Calu3 (cell line): ENCODE results near the gene PCOLCE2. TPM values are rescaled to one million over a fixed set of nuclear protein-coding genes. Genes with fewer than 3 reads are reported as not detected.

Experiments
- BruUV-seq: library from RNA; stranded (reverse); fragments of 400-500 nt; replicated peaks from 2 replicates; lab custom pipeline; 2021; lab: Mats Ljungman, UMichigan
- CTCF ChIA-PET: fragments of 300-600 bp; sonication (Branson Sonifier 250); formaldehyde crosslinking; loops from one replicate; lab custom pipeline; 2022; ENCODE audit warnings: antibody characterized with exemption; lab: Charles Lee
- DNase-seq: peaks from one replicate; pipeline ENCODE4 v3.0.0; 2022
- H3K27ac Mint-ChIP-seq: one replicate; pipeline ENCODE4 v1.8.0; 2022; ENCODE audit warnings: mixed read lengths; ENCODE audit not compliant: unreplicated experiment
- H3K27me3 Mint-ChIP-seq: one replicate; pipeline ENCODE4 v1.8.0; 2022; ENCODE audit warnings: mixed read lengths; ENCODE audit not compliant: unreplicated experiment
- H3K36me3 Mint-ChIP-seq: one replicate; pipeline ENCODE4 v1.8.0; 2022; ENCODE audit warnings: mild to moderate bottlenecking, moderate library complexity, mixed read lengths; ENCODE audit not compliant: insufficient read depth, unreplicated experiment
- H3K4me1 Mint-ChIP-seq: one replicate; pipeline ENCODE4 v1.8.0; 2022; ENCODE audit warnings: mild to moderate bottlenecking, low read depth, mixed read lengths; ENCODE audit not compliant: unreplicated experiment
- H3K4me3 Mint-ChIP-seq: one replicate; pipeline ENCODE4 v1.8.0; 2022; ENCODE audit warnings: mild to moderate bottlenecking, low read depth, moderate library complexity, mixed read lengths; ENCODE audit not compliant: unreplicated experiment
- H3K9me3 Mint-ChIP-seq: one replicate; pipeline ENCODE4 v1.8.0; 2022; ENCODE audit warnings: low read depth, mixed read lengths; ENCODE audit not compliant: unreplicated experiment
- CTCF ChIP-seq: fragments of 200-600 bp; IDR thresholded peaks from one replicate; pipeline ENCODE4 v1.8.0; 2022; ENCODE audit warnings: antibody characterized with exemption; ENCODE audit not compliant: unreplicated experiment
- intact Hi-C: fragments of 100-400 bp; cut with micrococcal nuclease; formaldehyde crosslinking; loops from one replicate; pipeline ENCODE4 v1.10.0; 2022; ENCODE audit not compliant: unreplicated experiment
- total RNA-seq: library from RNA; stranded (reverse); gene quantifications from 2 replicates; pipeline ENCODE4 v1.2.3, GENCODE V29; 2022

PCOLCE2 gene
- total RNA-seq, 1 experiment from 2014 or later: 9.6 TPM

- CTCF ChIA-PET: interaction anchor here (0.7 to 1.3 kb wide), 6 partner anchors 9 to 153 kb away, joined by 3 read pairs; no protein-coding TSS in a partner anchor
- peak; percentile 75 for DNase-seq
- H3K4me1 Mint-ChIP-seq: peaks cover 18% of the 10 kb centered on the region
- no peak for TF ChIP-seq CTCF
- no peaks in the 10 kb centered on the region for H3K36me3 Mint-ChIP-seq
- H3K9me3 Mint-ChIP-seq: no peaks in the 10 kb centered on the region
- intact Hi-C loops: loop anchor here (5.0 kb wide), 1 partner anchor 147 kb away; no protein-coding TSS in a partner anchor
- H3K4me3 Mint-ChIP-seq: no peak overlapping the region
- no peak overlapping the region for H3K27ac Mint-ChIP-seq
- BruUV-seq: no TSS peak
- H3K27me3 Mint-ChIP-seq: no peaks in the 10 kb centered on the region
Measured at GRCh38 chr3:142850395-142851023, 38.4 kb downstream of the PCOLCE2 start.

GRCh38 chr3:142849148-142849547, 39.7 kb downstream of the PCOLCE2 start:
- Mint-ChIP-seq H3K9me3 (no peaks in the 10 kb centered on the region), H3K36me3 (no peaks in the 10 kb centered on the region)
- CTCF ChIA-PET: no interaction called here

GRCh38 chr3:142846779-142847577, 41.9 kb downstream of the PCOLCE2 start:
- CTCF ChIA-PET: interaction anchor here (0.7 to 1.9 kb wide), 2 partner anchors 10 to 41 kb away, joined by 4 to 6 read pairs; no protein-coding TSS in a partner anchor
- DNase-seq: no peak
- no peaks in the 10 kb centered on the region for H3K36me3 Mint-ChIP-seq
- intact Hi-C loops: no loop called here
- H3K4me3 Mint-ChIP-seq: no peak overlapping the region
- no peak overlapping the region for H3K27ac Mint-ChIP-seq
- H3K4me1 Mint-ChIP-seq: peaks cover 6% of the 10 kb centered on the region
- no peaks in the 10 kb centered on the region for H3K27me3 Mint-ChIP-seq
- no TSS peak for BruUV-seq
- TF ChIP-seq CTCF: no peak
- no peaks in the 10 kb centered on the region for H3K9me3 Mint-ChIP-seq

More at GRCh38 chr3:142849148-142849547, 39.7 kb downstream of the PCOLCE2 start:
- H3K27ac Mint-ChIP-seq: no peak overlapping the region
- H3K27me3 Mint-ChIP-seq: no peaks in the 10 kb centered on the region
- H3K4me1 Mint-ChIP-seq: peaks cover 19% of the 10 kb centered on the region
- no peak for DNase-seq
- no peak for TF ChIP-seq CTCF
- H3K4me3 Mint-ChIP-seq: no peak overlapping the region
- intact Hi-C loops: no loop called here
- no TSS peak for BruUV-seq

GRCh38 chr3:142844339-142844977, 44.4 kb downstream of the PCOLCE2 start:
- H3K9me3 Mint-ChIP-seq: no peaks in the 10 kb centered on the region
- peak; percentile 55 for TF ChIP-seq CTCF
- H3K4me1 Mint-ChIP-seq: peaks cover 6% of the 10 kb centered on the region
- CTCF ChIA-PET: interaction anchor here (0.6 to 1.0 kb wide), 6 partner anchors 9 to 144 kb away, joined by 3 to 6 read pairs (median 3); partner anchors contain the start of gene PCOLCE2
- intact Hi-C loops: loop anchor here (1.0 to 5.0 kb wide), 2 partner anchors 61 to 148 kb away; no protein-coding TSS in a partner anchor
- H3K4me3 Mint-ChIP-seq: no peak overlapping the region
- no peak overlapping the region for H3K27ac Mint-ChIP-seq
- DNase-seq: peak; percentile 46
- no TSS peak for BruUV-seq
- no peaks in the 10 kb centered on the region for H3K36me3 Mint-ChIP-seq
- H3K27me3 Mint-ChIP-seq: no peaks in the 10 kb centered on the region
